Measurements from ENCODE around the gene KRTAP4-8. TPM values are rescaled to one million over a fixed set of nuclear protein-coding genes. Genes with fewer than 3 reads are reported as not detected.
"Not testable (repeated sequence)": the region's sequence is repeated elsewhere in the genome, so short reads cannot be mapped to it uniquely, and the experiment has no call there.

The KRTAP4-8 gene
- total RNA-seq, 1 donor from 2014 or later: not detected

DNA sequence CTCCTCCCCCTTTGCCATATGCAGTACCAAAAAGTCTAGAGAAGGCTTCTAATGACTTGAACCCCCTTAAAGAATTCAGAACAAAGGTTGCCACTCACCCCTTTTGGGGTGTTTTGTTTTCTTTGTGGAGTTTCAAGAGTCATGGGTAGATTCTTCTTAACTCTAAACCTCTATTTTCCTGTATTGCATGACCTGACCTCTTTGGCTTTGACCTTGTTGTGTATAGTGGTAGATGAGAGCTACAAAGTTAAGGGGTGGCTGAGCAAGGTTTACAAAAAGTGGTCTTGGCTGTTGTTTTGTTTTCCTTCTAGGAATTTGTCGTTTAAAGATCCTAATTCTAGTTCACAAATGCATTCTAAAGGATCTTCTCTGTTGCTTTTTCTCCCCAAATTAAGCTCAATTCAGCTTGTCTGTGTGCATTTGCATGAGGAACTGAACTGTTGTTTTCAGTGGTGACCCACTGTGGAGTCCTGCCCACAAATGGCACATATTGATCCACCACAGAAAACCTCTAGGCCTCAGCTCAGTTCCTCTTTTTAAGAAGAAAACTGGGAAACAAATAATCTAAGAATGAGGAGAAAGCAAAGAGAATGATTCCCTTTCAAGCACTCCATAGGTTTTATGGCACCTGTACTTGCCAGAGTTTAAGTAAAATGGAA lies 10.9 kb upstream of the KRTAP4-8 start:
- not testable (repeated sequence) for DNase-seq (ENCODE audit: low read depth)

DNA sequence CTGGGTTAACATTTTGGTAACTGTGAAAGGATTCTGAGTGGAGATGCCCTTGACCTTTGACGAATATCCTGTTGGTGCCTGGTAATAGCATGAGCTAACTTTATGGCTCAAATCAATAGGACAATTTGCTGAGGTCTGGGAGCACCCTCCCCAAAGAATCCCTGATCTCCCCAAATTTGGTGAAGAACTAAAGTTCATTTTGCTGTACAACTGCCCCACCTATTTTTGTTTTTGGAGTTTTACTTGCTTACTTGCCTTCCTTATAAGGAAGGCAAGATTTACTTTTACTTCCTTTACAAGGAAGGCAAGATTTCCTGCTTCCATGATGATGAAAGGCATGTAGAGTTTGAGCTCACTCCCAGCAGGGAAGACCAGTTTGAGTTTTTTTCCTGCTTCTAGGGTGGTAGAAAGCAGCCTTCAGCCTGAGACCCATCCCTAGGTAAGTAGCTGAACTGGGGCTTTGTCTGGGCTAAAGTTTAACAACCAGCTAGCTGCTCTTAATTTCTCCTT lies 10.1 kb upstream of the KRTAP4-8 start:
- DNase-seq (ENCODE audit: low read depth): no peak

- peak; percentile 15 for DNase-seq (ENCODE audit: low read depth)
Observed at GRCh38 chr17:41105347-41105746, 7.4 kb upstream of the KRTAP4-8 start, which contains the start of gene KRTAP4-9. KRTAP4-9 (plus strand) TSS chr17:41105389; CDS start chr17:41105389, 0 bp downstream.

- DNase-seq (ENCODE audit: low read depth): not testable (repeated sequence)
Observed at GRCh38 chr17:41104386-41105038, 6.6 kb upstream of the KRTAP4-8 start.

GRCh38 chr17:41103896-41104295 lies 6.0 kb upstream of the KRTAP4-8 start:
- DNase-seq (ENCODE audit: low read depth): no peak

DNA sequence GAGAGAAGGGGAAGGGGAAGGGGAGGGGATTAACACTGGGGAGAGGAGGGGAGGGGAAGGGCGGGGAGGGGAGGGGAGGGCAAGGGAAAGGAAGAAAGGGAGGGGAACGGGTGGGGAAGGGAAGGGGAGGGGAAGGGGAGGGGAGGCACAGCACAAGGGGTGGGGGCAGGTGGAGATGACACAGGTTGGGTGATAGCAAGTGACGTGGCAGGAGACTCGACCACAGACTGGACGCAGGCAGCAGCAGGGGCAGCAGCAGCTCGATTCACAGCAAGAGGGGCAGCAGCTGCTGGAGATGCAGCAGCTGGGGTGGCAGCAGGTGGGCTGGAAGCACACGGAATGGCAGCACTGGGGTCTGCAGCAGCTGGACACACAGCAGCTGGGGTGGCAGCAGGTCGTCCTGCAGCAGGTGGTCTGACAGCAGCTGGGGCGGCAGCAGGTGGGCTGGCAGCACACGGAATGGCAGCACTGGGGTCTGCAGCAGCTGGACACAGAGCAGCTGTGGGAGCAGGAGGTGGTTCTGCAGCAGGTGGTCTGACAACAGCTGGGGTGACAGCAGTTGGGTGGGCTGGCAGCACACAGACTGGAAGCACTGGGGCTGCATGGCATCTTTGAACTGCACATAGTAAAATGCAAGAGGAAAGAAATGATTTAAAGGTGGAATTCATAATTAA lies 3.8 kb upstream of the KRTAP4-8 start, which contains the start of gene KRTAP4-16:
Gene KRTAP4-16 (minus strand): TSS at position 624 of the 674 bp plus-strand sequence. CDS start 0 bp downstream, at position 624.
- peak; percentile 14 for DNase-seq (ENCODE audit: low read depth)

GRCh38 chr17:41099682-41100480 lies 1.9 kb upstream of the KRTAP4-8 start:
- DNase-seq (ENCODE audit: low read depth): not testable (repeated sequence)

GRCh38 chr17:41098481-41098880 lies 539 bp upstream of the KRTAP4-8 start:
- DNase-seq (ENCODE audit: low read depth): no peak

DNA sequence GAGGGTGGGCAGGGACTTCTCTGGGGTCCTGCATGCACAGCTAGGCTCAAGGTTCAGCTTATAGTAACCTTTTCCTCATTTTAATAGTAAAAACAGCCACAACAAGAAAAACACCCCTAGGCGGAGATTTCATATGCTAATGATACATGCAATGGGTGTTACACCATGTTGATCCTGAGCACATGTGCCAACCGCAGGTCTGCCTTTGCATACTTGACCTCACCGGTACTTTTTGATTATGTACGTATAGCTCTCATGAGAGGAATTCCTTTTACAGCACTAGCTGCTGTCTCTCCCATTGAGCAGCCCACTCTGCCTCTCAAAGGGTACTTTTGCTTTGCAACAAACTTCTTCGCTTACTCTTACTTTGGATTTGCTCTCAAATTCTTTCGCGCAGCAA lies 1.9 kb downstream of the KRTAP4-8 start:
- no peak for DNase-seq (ENCODE audit: low read depth)

GRCh38 chr17:41088760-41089352 lies 9.1 kb downstream of the KRTAP4-8 start:
- not testable (repeated sequence) for DNase-seq (ENCODE audit: low read depth)

DNA sequence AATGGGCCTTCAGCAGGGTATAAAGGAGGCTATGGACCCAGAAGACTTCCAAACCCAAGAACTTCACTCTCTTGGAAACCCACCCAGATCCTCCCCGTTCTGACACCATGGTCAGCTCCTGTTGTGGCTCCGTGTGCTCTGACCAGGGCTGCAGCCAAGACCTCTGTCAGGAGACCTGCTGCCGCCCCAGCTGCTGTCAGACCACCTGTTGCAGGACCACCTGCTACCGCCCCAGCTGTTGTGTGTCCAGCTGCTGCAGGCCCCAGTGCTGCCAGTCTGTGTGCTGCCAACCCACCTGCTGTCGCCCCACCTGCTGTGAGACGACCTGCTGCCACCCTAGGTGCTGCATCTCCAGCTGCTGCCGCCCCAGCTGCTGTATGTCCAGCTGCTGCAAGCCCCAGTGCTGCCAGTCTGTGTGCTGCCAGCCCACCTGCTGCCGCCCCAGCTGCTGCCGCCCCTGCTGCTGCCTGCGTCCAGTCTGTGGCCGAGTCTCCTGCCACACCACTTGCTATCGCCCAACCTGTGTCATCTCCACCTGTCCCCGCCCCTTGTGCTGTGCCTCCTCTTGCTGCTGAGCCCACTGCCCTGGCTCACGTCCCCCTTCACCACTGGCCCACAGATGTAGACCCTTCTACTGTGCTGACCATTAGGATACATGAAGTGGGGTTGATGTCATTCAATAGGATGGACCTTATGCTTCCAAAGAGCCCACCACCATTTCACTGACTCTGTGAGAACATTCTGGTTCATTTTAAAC lies 13.7 kb downstream of the KRTAP4-8 start, which contains the start of gene KRTAP4-7:
Gene KRTAP4-7 (plus strand): TSS at position 51 of the 757 bp plus-strand sequence. CDS start 57 bp downstream, at position 108.
- not testable (repeated sequence) for DNase-seq (ENCODE audit: low read depth)

- not testable (repeated sequence) for DNase-seq (ENCODE audit: low read depth)
Observed at GRCh38 chr17:41083427-41083826, 14.5 kb downstream of the KRTAP4-8 start.

DNA sequence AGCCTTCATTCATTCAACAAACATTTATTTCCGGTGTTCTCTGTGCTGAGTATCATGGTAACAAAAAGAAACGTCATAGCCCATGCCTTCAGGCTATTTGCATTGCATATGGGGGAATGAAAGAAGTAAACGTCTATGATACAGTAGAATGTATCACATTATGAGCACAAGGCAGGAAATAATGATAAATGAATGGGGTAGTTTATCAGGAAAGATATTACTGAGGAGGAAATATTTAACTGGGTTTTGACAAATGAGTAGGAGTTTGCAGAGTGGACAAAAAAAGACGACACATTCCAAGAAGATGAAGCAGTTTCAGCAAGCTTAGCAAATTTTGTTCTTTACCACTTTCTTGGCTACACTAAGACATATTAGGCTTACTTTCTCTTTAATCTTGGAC lies 15.3 kb downstream of the KRTAP4-8 start:
- no peak for DNase-seq (ENCODE audit: low read depth)

- DNase-seq (ENCODE audit: low read depth): no peak
Observed at GRCh38 chr17:41076788-41077187, 21.2 kb downstream of the KRTAP4-8 start.

DNA sequence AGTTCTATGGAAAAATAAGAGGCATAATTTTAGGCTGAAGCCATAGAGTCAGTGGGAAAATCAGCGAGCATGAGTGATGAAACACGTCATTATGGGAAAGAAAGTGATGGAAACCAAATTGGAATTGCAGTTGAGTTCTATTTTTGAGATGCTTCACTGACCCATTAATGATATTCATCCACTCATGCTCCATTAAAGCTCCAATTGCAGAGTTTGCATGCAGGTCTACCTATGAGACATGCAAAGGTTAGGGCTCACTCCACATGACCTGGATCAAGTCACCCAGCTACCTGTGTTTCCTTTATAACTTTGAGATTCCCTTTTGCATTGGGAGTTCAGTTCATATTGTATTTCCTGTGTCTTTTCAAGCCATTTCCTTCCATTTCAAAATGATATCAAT lies 24.3 kb downstream of the KRTAP4-8 start:
- no peak for DNase-seq (ENCODE audit: low read depth)

GRCh38 chr17:41071606-41072360 lies 26.2 kb downstream of the KRTAP4-8 start:
- DNase-seq (ENCODE audit: low read depth): peak; percentile 94

GRCh38 chr17:41069031-41069430 lies 28.9 kb downstream of the KRTAP4-8 start:
- DNase-seq (ENCODE audit: low read depth): no peak

GRCh38 chr17:41067281-41067680 lies 30.7 kb downstream of the KRTAP4-8 start:
- DNase-seq (ENCODE audit: low read depth): no peak
